ENCODE measurements around the gene ANTXRL.
"Not testable (repeated sequence)": the region's sequence is repeated elsewhere in the genome, so short reads cannot be mapped to it uniquely, and the experiment has no call there.

GRCh38 chr10:46295350-46296010 lies 8.7 kb downstream of the ANTXRL start:
- not testable (repeated sequence) for TF ChIP-seq USF2 (IDR thresholded peaks at IDR 0.05; ENCODE audit: borderline replicate concordance, low read depth, low read length); CREM (IDR thresholded peaks at IDR 0.05; ENCODE audit: low read depth); ZZZ3 (IDR thresholded peaks at IDR 0.05; ENCODE audit: control insufficient read depth, insufficient read length, low read depth); TBL1XR1 (IDR thresholded peaks at IDR 0.05; ENCODE audit: low read depth, low read length); SMC3 (IDR thresholded peaks at IDR 0.05; ENCODE audit: borderline replicate concordance, low read length); RAD21 (IDR thresholded peaks at IDR 0.05; ENCODE audit: insufficient read depth, low read depth, low read length); ZBED1 (IDR thresholded peaks at IDR 0.05; ENCODE audit: borderline replicate concordance); SMAD1 (IDR thresholded peaks at IDR 0.05; ENCODE audit: low read depth, partially characterized antibody); SIN3A (IDR thresholded peaks at IDR 0.05; ENCODE audit: low read depth, low read length)
- TF ChIP-seq, protein P1, sequence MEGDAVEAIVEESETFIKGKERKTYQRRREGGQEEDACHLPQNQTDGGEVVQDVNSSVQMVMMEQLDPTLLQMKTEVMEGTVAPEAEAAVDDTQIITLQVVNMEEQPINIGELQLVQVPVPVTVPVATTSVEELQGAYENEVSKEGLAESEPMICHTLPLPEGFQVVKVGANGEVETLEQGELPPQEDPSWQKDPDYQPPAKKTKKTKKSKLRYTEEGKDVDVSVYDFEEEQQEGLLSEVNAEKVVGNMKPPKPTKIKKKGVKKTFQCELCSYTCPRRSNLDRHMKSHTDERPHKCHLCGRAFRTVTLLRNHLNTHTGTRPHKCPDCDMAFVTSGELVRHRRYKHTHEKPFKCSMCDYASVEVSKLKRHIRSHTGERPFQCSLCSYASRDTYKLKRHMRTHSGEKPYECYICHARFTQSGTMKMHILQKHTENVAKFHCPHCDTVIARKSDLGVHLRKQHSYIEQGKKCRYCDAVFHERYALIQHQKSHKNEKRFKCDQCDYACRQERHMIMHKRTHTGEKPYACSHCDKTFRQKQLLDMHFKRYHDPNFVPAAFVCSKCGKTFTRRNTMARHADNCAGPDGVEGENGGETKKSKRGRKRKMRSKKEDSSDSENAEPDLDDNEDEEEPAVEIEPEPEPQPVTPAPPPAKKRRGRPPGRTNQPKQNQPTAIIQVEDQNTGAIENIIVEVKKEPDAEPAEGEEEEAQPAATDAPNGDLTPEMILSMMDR (IDR thresholded peaks at IDR 0.05 in 2 of 3, conservative IDR thresholded peaks at IDR 0.05 in 1 of 3; ENCODE audit: control insufficient read depth in 2 of 3, extremely low read depth in 1 of 3, insufficient read depth in 1 of 3, low read depth in 3 of 3, low read length in 3 of 3): not testable (repeated sequence)
